ENCODE results near the gene VSTM1.
"Not testable (repeated sequence)": the region's sequence is repeated elsewhere in the genome, so short reads cannot be mapped to it uniquely, and the experiment has no call there.

DNA sequence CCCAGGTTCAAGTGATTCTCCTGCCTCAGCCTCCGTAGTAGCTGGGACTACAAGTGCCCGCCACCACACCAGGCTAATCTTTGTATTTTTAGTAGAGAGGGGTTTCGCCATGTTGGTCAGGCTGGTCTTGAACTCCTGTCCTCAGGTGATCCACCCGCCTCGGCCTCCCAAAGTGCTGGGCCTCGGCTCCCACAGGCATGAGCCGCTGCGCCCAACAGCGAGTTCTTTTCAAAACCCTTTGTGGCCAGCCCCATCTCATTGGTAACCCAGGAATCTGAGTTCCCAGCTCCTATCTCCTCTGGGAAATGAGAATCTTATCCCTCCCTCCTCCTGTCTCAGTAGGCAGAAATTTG, 36.2 kb upstream of the VSTM1 start:
- TF ChIP-seq, protein P1, sequence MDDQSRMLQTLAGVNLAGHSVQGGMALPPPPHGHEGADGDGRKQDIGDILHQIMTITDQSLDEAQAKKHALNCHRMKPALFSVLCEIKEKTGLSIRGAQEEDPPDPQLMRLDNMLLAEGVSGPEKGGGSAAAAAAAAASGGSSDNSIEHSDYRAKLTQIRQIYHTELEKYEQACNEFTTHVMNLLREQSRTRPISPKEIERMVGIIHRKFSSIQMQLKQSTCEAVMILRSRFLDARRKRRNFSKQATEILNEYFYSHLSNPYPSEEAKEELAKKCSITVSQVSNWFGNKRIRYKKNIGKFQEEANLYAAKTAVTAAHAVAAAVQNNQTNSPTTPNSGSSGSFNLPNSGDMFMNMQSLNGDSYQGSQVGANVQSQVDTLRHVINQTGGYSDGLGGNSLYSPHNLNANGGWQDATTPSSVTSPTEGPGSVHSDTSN (CRISPR knock-in tag; IDR thresholded peaks at IDR 0.05) = not testable (repeated sequence)
- TF ChIP-seq ZNF624 (tag by site-specific recombination; IDR thresholded peaks at IDR 0.05); YY1 (tag by site-specific recombination; IDR thresholded peaks at IDR 0.05); ZNF23 (tag by site-specific recombination; IDR thresholded peaks at IDR 0.05; ENCODE audit: borderline replicate concordance); OVOL3 (tag by site-specific recombination; IDR thresholded peaks at IDR 0.05): not testable (repeated sequence)
- TF ChIP-seq, protein P2, sequence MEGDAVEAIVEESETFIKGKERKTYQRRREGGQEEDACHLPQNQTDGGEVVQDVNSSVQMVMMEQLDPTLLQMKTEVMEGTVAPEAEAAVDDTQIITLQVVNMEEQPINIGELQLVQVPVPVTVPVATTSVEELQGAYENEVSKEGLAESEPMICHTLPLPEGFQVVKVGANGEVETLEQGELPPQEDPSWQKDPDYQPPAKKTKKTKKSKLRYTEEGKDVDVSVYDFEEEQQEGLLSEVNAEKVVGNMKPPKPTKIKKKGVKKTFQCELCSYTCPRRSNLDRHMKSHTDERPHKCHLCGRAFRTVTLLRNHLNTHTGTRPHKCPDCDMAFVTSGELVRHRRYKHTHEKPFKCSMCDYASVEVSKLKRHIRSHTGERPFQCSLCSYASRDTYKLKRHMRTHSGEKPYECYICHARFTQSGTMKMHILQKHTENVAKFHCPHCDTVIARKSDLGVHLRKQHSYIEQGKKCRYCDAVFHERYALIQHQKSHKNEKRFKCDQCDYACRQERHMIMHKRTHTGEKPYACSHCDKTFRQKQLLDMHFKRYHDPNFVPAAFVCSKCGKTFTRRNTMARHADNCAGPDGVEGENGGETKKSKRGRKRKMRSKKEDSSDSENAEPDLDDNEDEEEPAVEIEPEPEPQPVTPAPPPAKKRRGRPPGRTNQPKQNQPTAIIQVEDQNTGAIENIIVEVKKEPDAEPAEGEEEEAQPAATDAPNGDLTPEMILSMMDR (tag by site-specific recombination; IDR thresholded peaks at IDR 0.05) = not testable (repeated sequence)
- TF ChIP-seq, protein P3, sequence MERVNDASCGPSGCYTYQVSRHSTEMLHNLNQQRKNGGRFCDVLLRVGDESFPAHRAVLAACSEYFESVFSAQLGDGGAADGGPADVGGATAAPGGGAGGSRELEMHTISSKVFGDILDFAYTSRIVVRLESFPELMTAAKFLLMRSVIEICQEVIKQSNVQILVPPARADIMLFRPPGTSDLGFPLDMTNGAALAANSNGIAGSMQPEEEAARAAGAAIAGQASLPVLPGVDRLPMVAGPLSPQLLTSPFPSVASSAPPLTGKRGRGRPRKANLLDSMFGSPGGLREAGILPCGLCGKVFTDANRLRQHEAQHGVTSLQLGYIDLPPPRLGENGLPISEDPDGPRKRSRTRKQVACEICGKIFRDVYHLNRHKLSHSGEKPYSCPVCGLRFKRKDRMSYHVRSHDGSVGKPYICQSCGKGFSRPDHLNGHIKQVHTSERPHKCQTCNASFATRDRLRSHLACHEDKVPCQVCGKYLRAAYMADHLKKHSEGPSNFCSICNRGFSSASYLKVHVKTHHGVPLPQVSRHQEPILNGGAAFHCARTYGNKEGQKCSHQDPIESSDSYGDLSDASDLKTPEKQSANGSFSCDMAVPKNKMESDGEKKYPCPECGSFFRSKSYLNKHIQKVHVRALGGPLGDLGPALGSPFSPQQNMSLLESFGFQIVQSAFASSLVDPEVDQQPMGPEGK (tag by site-specific recombination; IDR thresholded peaks at IDR 0.05) = not testable (repeated sequence)
